Activated CD4-positive, alpha-beta memory T cell treated with anti-CD3 and anti-CD28 coated beads, Interleukin-2, amount 10 ng/mL, durations not matched to agents 7 days and 5 days (primary cell): ENCODE results near the gene HYAL3. TPM values are rescaled to one million over a fixed set of nuclear protein-coding genes. Genes with fewer than 3 reads are reported as not detected.
A peak's percentile ranks its signal among the peaks of the same experiment; 100 is the strongest.
"Not testable (repeated sequence)": the region's sequence is repeated elsewhere in the genome, so short reads cannot be mapped to it uniquely, and the experiment has no call there.

Experiments used
- CTCF ChIA-PET: fragments of 350-600 bp; sonication (Branson Sonifier 250); formaldehyde crosslinking; loops from one replicate; lab custom pipeline; 2021; ENCODE audit warnings: antibody characterized with exemption, inconsistent platforms; lab: Charles Lee
- POLR2A ChIA-PET: fragments of 350-600 bp; sonication (Branson Sonifier 250); formaldehyde crosslinking; loops from one replicate; lab custom pipeline; 2021; ENCODE audit warnings: antibody characterized with exemption; lab: Charles Lee
- DNase-seq: peaks from one replicate; pipeline ENCODE4 v3.0.0-alpha.2; 2020
- H3K27ac Mint-ChIP-seq: one replicate; pipeline ENCODE4 v1.8.0; 2021; ENCODE audit warnings: mild to moderate bottlenecking, mixed read lengths
- H3K27me3 Mint-ChIP-seq: one replicate; pipeline ENCODE4 v1.8.0; 2021; ENCODE audit warnings: mixed read lengths
- H3K36me3 Mint-ChIP-seq: one replicate; pipeline ENCODE4 v1.8.0; 2021; ENCODE audit warnings: low read depth, mixed read lengths
- H3K4me1 Mint-ChIP-seq: one replicate; pipeline ENCODE4 v1.8.0; 2021; ENCODE audit warnings: mixed read lengths
- H3K4me3 Mint-ChIP-seq: one replicate; pipeline ENCODE4 v1.8.0; 2021; ENCODE audit warnings: mild to moderate bottlenecking, mixed read lengths
- H3K9me3 Mint-ChIP-seq: one replicate; pipeline ENCODE4 v1.8.0; 2021; ENCODE audit warnings: mixed read lengths
- total RNA-seq, 2 experiments: library from RNA; stranded (reverse); gene quantifications; one replicate each; pipeline ENCODE4 v1.2.3, GENCODE V29; 2021

HYAL3 gene
- total RNA-seq, 2 experiments from 2014 or later, result 13.2 to 13.9 TPM

DNA sequence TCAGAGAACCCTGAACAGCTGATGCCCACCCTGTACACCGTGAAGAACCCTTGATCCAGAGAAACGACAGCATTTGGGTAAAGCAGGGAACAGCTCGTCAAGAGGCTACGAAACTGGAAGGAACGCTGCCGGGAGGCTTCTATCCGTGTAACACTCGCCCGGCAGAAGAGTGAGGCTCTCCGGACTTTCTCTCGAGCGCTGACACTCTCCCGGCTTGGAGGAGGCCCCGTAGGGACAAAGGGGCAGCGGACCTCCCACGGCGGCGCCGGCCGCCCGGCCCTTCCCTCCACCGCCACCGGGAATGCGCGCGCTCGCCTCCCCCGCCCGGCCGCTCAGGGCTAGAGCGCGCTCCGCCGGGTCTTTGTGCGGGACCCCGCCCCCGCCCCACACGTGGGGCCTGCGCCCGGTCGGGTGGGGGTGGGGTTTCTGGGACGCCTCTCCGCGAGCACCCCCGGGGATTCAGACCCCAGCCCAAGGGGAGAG, 21.7 kb upstream of the HYAL3 start:
- H3K36me3 Mint-ChIP-seq, result peaks cover 4% of the 10 kb centered on the region
- ChIA-PET POLR2A (interaction anchor here (9.6 to 31.7 kb wide), 2 partner anchors 22 kb away, joined by 113 to 704 read pairs; partner anchors contain the start of genes CYB561D2, HYAL3, NAA80 and NPRL2), CTCF (interaction anchor here (0.6 to 6.7 kb wide), 7 partner anchors 14 to 124 kb away, joined by 3 to 82 read pairs (median 5); partner anchors contain the start of genes HYAL3, NAA80 and RASSF1)
- peak overlapping the region; percentile 69 for H3K27ac Mint-ChIP-seq
- no peaks in the 10 kb centered on the region for H3K9me3 Mint-ChIP-seq
- DNase-seq, result peak; percentile 71
- H3K4me1 Mint-ChIP-seq, result peaks cover 52% of the 10 kb centered on the region
- no peaks in the 10 kb centered on the region for H3K27me3 Mint-ChIP-seq
- peak overlapping the region; percentile 86 for H3K4me3 Mint-ChIP-seq

- peak overlapping the region; percentile 37 for H3K27ac Mint-ChIP-seq
- H3K36me3 Mint-ChIP-seq, result peaks cover 4% of the 10 kb centered on the region
- POLR2A ChIA-PET, result interaction anchor here (9.6 to 31.7 kb wide), 2 partner anchors 21 to 23 kb away, joined by 113 to 704 read pairs; partner anchors contain the start of genes CYB561D2, HYAL3, NAA80 and NPRL2
- H3K4me1 Mint-ChIP-seq, result peaks cover 58% of the 10 kb centered on the region
- CTCF ChIA-PET, result interaction anchor here (1.0 to 6.7 kb wide), 3 partner anchors 14 to 21 kb away, joined by 3 to 82 read pairs (median 61); partner anchors contain the start of genes HYAL3 and NAA80
- H3K27me3 Mint-ChIP-seq, result no peaks in the 10 kb centered on the region
- H3K9me3 Mint-ChIP-seq, result no peaks in the 10 kb centered on the region
- peak; percentile 16 for DNase-seq
- peak overlapping the region; percentile 86 for H3K4me3 Mint-ChIP-seq
Measured at GRCh38 chr3:50319894-50320625, 20.9 kb upstream of the HYAL3 start.

- no peak for DNase-seq
- Mint-ChIP-seq H3K4me3 (peak overlapping the region; percentile 86), H3K27me3 (no peaks in the 10 kb centered on the region), H3K36me3 (peaks cover 4% of the 10 kb centered on the region), H3K27ac (no peak overlapping the region), H3K4me1 (peaks cover 59% of the 10 kb centered on the region), H3K9me3 (no peaks in the 10 kb centered on the region)
- ChIA-PET POLR2A (interaction anchor here (9.6 to 31.7 kb wide), 2 partner anchors 21 to 23 kb away, joined by 113 to 704 read pairs; partner anchors contain the start of genes CYB561D2, HYAL3, NAA80 and NPRL2), CTCF (interaction anchor here (1.0 to 2.0 kb wide), 2 partner anchors 13 to 20 kb away, joined by 3 to 8 read pairs; partner anchors contain the start of genes HYAL3 and NAA80)
Measured at GRCh38 chr3:50319181-50319893, 20.1 kb upstream of the HYAL3 start.

DNA sequence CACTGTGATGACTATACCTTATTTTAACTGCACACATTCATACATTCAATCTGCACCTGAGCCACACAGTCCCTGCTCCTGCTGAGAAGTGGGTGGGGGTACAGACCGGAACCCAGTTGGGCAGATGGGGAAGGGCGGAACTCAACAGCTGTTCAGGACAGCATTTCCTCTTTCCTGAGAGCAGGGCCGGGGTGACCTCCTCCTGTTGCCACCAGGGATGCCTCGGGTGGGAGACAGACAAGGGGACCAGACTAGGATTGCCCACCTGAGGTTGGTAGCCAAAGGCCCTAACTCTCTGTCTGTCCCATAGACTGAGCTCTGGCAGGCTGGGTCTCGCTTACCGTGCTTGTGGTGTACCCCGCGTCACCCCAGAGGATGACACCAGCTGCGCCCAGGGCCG, 19.4 kb upstream of the HYAL3 start:
- no peak for DNase-seq
- no peaks in the 10 kb centered on the region for H3K9me3 Mint-ChIP-seq
- no peak overlapping the region for H3K4me3 Mint-ChIP-seq
- ChIA-PET CTCF (interaction anchor here (0.8 to 2.0 kb wide), 2 partner anchors 18 to 19 kb away, joined by 3 to 8 read pairs; partner anchors contain the start of genes HYAL3 and NAA80), POLR2A (interaction anchor here (9.6 to 31.7 kb wide), 2 partner anchors 20 to 24 kb away, joined by 113 to 704 read pairs; partner anchors contain the start of genes CYB561D2, HYAL3, NAA80 and NPRL2)
- peaks cover 4% of the 10 kb centered on the region for H3K36me3 Mint-ChIP-seq
- H3K27ac Mint-ChIP-seq, result peak overlapping the region; percentile 14
- peaks cover 64% of the 10 kb centered on the region for H3K4me1 Mint-ChIP-seq
- no peaks in the 10 kb centered on the region for H3K27me3 Mint-ChIP-seq

- no peaks in the 10 kb centered on the region for H3K9me3 Mint-ChIP-seq
- no peaks in the 10 kb centered on the region for H3K27me3 Mint-ChIP-seq
- ChIA-PET POLR2A (interaction anchor here (1.5 to 31.7 kb wide), 3 partner anchors 19 to 26 kb away, joined by 6 to 704 read pairs (median 113); partner anchors contain the start of genes CYB561D2, HYAL3, IFRD2 and NAA80), CTCF (interaction anchor here (0.8 to 2.0 kb wide), 5 partner anchors 19 to 198 kb away, joined by 3 to 8 read pairs (median 3); partner anchors contain the start of genes HYAL3 and NAA80)
- peaks cover 61% of the 10 kb centered on the region for H3K4me1 Mint-ChIP-seq
- H3K4me3 Mint-ChIP-seq, result no peak overlapping the region
- peaks cover 4% of the 10 kb centered on the region for H3K36me3 Mint-ChIP-seq
- no peak for DNase-seq
- H3K27ac Mint-ChIP-seq, result peak overlapping the region; percentile 14
Measured at GRCh38 chr3:50318163-50318562, 19.0 kb upstream of the HYAL3 start.

DNA sequence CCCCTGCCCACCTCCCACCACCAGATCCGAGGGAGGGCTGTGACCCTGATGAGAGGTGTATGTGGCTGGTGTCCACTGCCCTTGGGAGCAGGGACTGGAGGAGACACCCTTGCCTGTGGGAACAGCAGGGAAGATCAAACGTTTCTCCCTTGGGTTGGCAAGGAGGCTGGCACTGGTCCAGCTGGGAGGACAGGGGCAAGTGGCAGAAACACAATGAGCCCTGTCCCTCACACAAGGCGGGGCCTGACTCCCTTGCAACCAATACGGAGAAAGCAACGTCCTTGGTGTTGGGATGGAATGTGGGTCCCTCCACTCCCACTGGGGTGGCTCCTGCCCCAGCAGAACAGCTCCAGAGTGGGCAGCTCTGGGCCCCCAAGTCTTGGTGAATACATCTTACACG, 18.1 kb upstream of the HYAL3 start:
- H3K9me3 Mint-ChIP-seq, result no peaks in the 10 kb centered on the region
- no peak overlapping the region for H3K4me3 Mint-ChIP-seq
- H3K27me3 Mint-ChIP-seq, result no peaks in the 10 kb centered on the region
- ChIA-PET POLR2A (interaction anchor here (1.0 to 31.7 kb wide), 7 partner anchors 12 to 28 kb away, joined by 3 to 704 read pairs (median 6); partner anchors contain the start of genes CYB561D2, HYAL3, IFRD2 and NAA80), CTCF (interaction anchor here (0.8 to 3.4 kb wide), 5 partner anchors 18 to 197 kb away, joined by 3 to 17 read pairs (median 3); partner anchors contain the start of genes HYAL3, IFRD2 and NAA80)
- DNase-seq, result no peak
- H3K36me3 Mint-ChIP-seq, result peaks cover 4% of the 10 kb centered on the region
- H3K27ac Mint-ChIP-seq, result peak overlapping the region; percentile 95
- H3K4me1 Mint-ChIP-seq, result peaks cover 59% of the 10 kb centered on the region

DNA sequence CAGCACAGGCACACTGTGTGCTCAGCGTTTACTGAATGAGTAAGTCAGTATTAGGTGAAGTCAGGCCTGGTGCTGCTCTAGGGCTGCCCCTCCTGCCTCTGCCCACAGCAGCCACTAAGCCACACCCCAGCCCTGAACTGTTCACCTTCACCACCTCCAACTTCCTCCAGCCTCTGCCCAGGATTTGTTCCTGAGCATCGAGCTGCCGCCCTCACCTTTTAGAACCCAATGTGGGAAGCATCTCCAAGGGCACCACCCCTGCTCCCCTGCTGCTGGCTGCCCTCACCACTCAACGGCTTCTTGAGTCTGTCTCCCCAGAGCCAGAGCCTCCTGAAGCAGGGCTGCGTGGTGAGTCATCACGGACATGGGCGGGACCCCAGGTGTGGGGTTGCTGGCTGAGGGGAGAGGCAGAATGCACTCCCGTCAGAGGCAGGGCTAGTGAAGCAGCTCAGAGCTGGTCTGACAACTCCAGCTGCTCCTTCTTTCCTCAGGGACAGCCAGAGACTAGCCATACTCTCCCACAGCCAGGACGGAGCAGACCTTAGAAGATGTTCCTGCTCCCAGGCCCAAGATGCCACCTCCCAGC, 17.5 kb upstream of the HYAL3 start:
- H3K27me3 Mint-ChIP-seq, result no peaks in the 10 kb centered on the region
- DNase-seq, result peak; percentile 87
- H3K27ac Mint-ChIP-seq, result peak overlapping the region; percentile 95
- peak overlapping the region; percentile 66 for H3K4me3 Mint-ChIP-seq
- ChIA-PET POLR2A (interaction anchor here (1.0 to 31.7 kb wide), 7 partner anchors 11 to 27 kb away, joined by 3 to 704 read pairs (median 6); partner anchors contain the start of genes CYB561D2, HYAL3, IFRD2 and NAA80), CTCF (interaction anchor here (1.2 to 3.4 kb wide), 4 partner anchors 18 to 57 kb away, joined by 3 to 17 read pairs (median 4); partner anchors contain the start of genes HYAL3, IFRD2 and NAA80)
- H3K9me3 Mint-ChIP-seq, result no peaks in the 10 kb centered on the region
- peaks cover 59% of the 10 kb centered on the region for H3K4me1 Mint-ChIP-seq
- peaks cover 4% of the 10 kb centered on the region for H3K36me3 Mint-ChIP-seq

DNA sequence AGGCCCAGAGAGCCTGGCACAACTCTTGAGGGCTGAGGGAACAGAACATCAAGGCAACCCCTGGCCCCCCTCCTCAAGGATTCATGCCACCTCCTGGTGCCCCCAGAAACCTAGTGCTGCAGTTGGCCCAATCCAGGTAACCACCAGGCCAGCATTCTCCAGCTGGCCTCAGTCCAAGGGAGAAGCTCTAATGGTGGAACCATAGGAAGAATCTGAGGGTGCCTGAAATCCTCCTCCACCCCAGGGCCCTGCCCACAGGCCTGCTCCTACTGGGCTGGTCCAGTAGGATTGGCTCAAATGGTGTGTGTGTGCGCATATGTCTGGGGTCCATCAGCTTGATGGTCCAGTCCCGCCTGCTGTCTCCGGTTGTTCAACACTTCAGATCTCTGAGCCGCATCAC, 15.6 kb upstream of the HYAL3 start:
- ChIA-PET CTCF (interaction anchor here (0.8 to 3.4 kb wide), 5 partner anchors 9 to 88 kb away, joined by 3 to 17 read pairs (median 4); partner anchors contain the start of genes HYAL3, NAA80 and TUSC2), POLR2A (interaction anchor here (1.2 to 31.7 kb wide), 5 partner anchors 9 to 28 kb away, joined by 3 to 704 read pairs (median 15); partner anchors contain the start of genes CYB561D2, HYAL3, IFRD2 and NAA80)
- Mint-ChIP-seq H3K4me1 (peaks cover 50% of the 10 kb centered on the region), H3K9me3 (peaks cover under 1% of the 10 kb centered on the region), H3K27me3 (no peaks in the 10 kb centered on the region), H3K4me3 (no peak overlapping the region), H3K36me3 (peaks cover 4% of the 10 kb centered on the region), H3K27ac (peak overlapping the region; percentile 64)
- DNase-seq, result no peak

GRCh38 chr3:50314342-50314741, 15.1 kb upstream of the HYAL3 start:
- Mint-ChIP-seq H3K9me3 (peaks cover 5% of the 10 kb centered on the region), H3K27ac (no peak overlapping the region), H3K4me1 (peaks cover 46% of the 10 kb centered on the region), H3K36me3 (peaks cover 9% of the 10 kb centered on the region), H3K27me3 (no peaks in the 10 kb centered on the region), H3K4me3 (no peak overlapping the region)
- ChIA-PET CTCF (interaction anchor here (1.1 to 3.4 kb wide), 4 partner anchors 10 to 88 kb away, joined by 3 to 17 read pairs (median 6); partner anchors contain the start of genes HYAL3, NAA80 and TUSC2), POLR2A (interaction anchor here (1.2 to 31.7 kb wide), 5 partner anchors 8 to 28 kb away, joined by 3 to 704 read pairs (median 15); partner anchors contain the start of genes CYB561D2, HYAL3, IFRD2 and NAA80)
- no peak for DNase-seq

DNA sequence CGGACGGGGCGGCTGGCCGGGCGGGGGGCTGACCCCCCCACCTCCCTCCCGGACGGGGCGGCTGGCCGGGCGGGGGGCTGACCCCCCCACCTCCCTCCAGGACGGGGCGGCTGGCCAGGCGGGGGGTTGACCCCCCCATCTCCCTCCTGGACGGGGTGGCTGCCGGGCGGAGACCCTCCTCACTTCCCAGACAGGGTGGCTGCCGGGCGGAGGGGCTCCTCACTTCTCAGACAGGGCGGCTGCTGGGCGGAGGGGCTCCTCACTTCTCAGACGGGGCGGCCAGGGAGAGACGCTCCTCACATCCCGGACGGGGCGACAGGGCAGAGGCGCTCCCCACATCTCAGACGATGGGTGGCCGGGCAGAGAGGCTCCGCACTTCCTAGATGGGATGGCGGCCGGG, 12.8 kb upstream of the HYAL3 start:
- H3K36me3 Mint-ChIP-seq, H3K27ac Mint-ChIP-seq, DNase-seq, CTCF ChIA-PET, H3K27me3 Mint-ChIP-seq, H3K4me3 Mint-ChIP-seq, H3K9me3 Mint-ChIP-seq: not testable (repeated sequence)
- peaks cover 27% of the 10 kb centered on the region for H3K4me1 Mint-ChIP-seq
- POLR2A ChIA-PET, result interaction anchor here (31.7 kb wide), 1 partner anchor 31 kb away, joined by 704 read pairs; the partner anchor contains the start of genes CYB561D2, NPRL2, RASSF1 and TUSC2

- peaks cover 2% of the 10 kb centered on the region for H3K36me3 Mint-ChIP-seq
- peaks cover 2% of the 10 kb centered on the region for H3K9me3 Mint-ChIP-seq
- no peak for DNase-seq
- POLR2A ChIA-PET, result interaction anchor here (1.5 to 2.9 kb wide), 2 partner anchors 10 to 12 kb away, joined by 6 to 15 read pairs; no protein-coding TSS in a partner anchor
- CTCF ChIA-PET, result no interaction called here
- H3K27ac Mint-ChIP-seq, result no peak overlapping the region
- H3K4me3 Mint-ChIP-seq, result no peak overlapping the region
- peaks cover 20% of the 10 kb centered on the region for H3K4me1 Mint-ChIP-seq
- H3K27me3 Mint-ChIP-seq, result no peaks in the 10 kb centered on the region
Measured at GRCh38 chr3:50304601-50305000, 5.4 kb upstream of the HYAL3 start.
